GM12872 (cell line): ENCODE results near the gene RARS2.

Experiments
- TF ChIP-seq, protein P1 (sequence below): IDR thresholded peaks from 3 replicates; pipeline ENCODE4 v1.5.1; 2011; ENCODE audit warnings: low read depth, mild to moderate bottlenecking, low read length, moderate library complexity; ENCODE audit not compliant: insufficient read depth

The RARS2 gene

DNA sequence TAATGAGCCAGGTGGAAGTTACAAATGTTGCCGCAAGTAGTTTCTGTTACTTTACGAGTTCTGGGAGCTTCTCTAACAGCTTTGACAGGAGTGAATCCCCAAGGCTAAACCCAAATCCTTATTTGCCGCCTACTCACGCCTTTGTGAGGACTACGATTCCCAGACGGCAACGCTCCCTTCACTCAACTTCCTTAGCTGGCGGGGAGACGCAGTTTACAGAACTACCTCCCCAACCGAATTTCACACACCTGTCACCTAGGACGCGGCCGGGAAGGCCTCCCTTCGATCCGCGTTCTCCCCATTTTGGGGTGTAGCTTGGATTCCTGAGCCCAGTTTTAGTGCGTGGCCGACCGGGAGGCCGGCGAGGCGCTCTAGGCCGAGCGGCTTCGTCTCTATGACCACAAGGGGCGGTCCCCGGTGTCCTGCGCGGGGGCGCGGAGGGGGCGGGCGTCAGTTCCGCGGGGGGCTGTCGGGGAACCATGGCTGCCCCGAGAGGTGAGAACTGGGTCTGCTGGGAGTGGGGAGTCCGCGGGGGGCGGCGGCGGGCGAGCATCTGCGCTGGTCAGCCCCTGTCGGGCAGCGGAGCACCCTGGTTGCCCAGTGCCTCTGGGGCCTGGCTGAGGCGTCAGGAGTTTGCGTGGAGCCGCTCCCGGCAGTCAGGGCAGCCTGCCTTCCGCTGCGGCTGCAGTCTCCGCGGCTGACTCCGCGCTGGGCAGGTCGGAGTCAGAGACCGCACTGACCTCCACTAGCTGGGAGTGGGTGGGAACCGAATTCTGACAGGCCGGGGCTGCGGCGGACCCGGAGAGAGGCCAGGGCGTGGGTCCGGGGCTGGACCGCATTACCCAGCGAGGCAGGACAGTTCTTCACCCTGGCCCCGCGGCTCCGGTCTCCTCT is 117.0 kb downstream of the RARS2 start, which contains the start of gene SLC35A1:
TSS of gene SLC35A1 (plus strand) at position 450 of the 894 bp plus-strand sequence. CDS start at position 480, 30 bp downstream.
- TF ChIP-seq, protein P1, sequence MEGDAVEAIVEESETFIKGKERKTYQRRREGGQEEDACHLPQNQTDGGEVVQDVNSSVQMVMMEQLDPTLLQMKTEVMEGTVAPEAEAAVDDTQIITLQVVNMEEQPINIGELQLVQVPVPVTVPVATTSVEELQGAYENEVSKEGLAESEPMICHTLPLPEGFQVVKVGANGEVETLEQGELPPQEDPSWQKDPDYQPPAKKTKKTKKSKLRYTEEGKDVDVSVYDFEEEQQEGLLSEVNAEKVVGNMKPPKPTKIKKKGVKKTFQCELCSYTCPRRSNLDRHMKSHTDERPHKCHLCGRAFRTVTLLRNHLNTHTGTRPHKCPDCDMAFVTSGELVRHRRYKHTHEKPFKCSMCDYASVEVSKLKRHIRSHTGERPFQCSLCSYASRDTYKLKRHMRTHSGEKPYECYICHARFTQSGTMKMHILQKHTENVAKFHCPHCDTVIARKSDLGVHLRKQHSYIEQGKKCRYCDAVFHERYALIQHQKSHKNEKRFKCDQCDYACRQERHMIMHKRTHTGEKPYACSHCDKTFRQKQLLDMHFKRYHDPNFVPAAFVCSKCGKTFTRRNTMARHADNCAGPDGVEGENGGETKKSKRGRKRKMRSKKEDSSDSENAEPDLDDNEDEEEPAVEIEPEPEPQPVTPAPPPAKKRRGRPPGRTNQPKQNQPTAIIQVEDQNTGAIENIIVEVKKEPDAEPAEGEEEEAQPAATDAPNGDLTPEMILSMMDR: no peak

DNA sequence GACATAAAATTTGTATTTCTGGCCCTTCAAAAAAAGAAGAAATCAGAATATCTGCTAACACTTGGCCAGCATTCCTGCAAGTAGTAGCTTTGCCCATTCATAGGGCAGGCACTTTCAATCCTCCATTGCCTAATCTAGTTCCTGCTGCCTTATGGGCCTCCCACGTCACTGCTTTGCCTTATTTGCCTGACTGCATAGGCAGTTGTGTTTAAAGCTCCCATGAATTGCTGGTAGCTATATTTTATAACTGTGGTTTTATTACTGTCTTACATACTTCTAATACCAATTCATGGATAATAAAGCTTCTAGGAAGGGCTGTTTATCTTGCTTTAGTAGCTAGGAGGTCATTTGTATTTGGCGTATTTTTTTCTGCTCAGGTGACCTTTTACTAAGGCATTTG is 124.7 kb downstream of the RARS2 start:
- TF ChIP-seq, protein P1: no peak
